Measurements from ENCODE around the gene KIAA1549.

DNA sequence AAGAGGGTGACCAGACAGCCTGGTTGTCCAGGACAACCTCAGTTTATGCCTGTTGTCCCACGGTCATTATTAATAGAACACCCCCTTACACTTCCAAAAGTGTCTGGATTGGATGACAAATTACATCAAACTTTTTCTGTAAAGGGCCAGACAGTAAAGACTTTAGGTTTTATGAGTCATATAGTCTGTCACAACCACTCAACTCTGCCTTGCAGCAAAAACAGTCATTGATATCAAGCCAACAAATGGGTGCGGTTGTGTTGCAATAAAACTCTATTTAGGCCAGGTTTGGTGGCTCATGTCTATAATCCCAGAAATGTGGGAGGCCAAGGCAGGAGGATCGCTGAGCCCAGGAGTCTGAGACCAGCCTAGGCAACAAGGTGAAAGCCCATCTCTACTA is 116.5 kb downstream of the KIAA1549 start:
- TF ChIP-seq, protein P1, sequence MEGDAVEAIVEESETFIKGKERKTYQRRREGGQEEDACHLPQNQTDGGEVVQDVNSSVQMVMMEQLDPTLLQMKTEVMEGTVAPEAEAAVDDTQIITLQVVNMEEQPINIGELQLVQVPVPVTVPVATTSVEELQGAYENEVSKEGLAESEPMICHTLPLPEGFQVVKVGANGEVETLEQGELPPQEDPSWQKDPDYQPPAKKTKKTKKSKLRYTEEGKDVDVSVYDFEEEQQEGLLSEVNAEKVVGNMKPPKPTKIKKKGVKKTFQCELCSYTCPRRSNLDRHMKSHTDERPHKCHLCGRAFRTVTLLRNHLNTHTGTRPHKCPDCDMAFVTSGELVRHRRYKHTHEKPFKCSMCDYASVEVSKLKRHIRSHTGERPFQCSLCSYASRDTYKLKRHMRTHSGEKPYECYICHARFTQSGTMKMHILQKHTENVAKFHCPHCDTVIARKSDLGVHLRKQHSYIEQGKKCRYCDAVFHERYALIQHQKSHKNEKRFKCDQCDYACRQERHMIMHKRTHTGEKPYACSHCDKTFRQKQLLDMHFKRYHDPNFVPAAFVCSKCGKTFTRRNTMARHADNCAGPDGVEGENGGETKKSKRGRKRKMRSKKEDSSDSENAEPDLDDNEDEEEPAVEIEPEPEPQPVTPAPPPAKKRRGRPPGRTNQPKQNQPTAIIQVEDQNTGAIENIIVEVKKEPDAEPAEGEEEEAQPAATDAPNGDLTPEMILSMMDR (IDR thresholded peaks at IDR 0.05): no peak
- no peak for TF ChIP-seq POLR2AphosphoS5 (IDR thresholded peaks at IDR 0.05)

Measured in stomach (tissue), 4 donors.